Activated CD4-positive, alpha-beta memory T cell treated with anti-CD3 and anti-CD28 coated beads for 36 hours (primary cell): ENCODE measurements around the gene KLRC3. TPM values are rescaled to one million over a fixed set of nuclear protein-coding genes. Genes with fewer than 3 reads are reported as not detected.
"Not testable (repeated sequence)": the region's sequence is repeated elsewhere in the genome, so short reads cannot be mapped to it uniquely, and the experiment has no call there.

Source experiments
- CTCF ChIA-PET: fragments of 350-600 bp; sonication (Branson Sonifier 250); formaldehyde crosslinking; loops from one replicate; lab custom pipeline; 2021; ENCODE audit warnings: antibody characterized with exemption, inconsistent platforms; lab: Charles Lee
- POLR2A ChIA-PET: fragments of 350-600 bp; sonication (Branson Sonifier 250); formaldehyde crosslinking; loops from one replicate; lab custom pipeline; 2021; ENCODE audit warnings: antibody characterized with exemption; lab: Charles Lee
- DNase-seq: peaks from one replicate; pipeline ENCODE4 v3.0.0-alpha.2; 2020
- H3K27ac Mint-ChIP-seq: one replicate; pipeline ENCODE4 v1.8.0; 2021; ENCODE audit warnings: mixed read lengths
- H3K27me3 Mint-ChIP-seq: one replicate; pipeline ENCODE4 v1.8.0; 2021; ENCODE audit warnings: mixed read lengths
- H3K36me3 Mint-ChIP-seq: one replicate; pipeline ENCODE4 v1.8.0; 2021; ENCODE audit warnings: mixed read lengths
- H3K4me1 Mint-ChIP-seq: one replicate; pipeline ENCODE4 v1.8.0; 2021; ENCODE audit warnings: low read depth, mixed read lengths
- H3K4me3 Mint-ChIP-seq: one replicate; pipeline ENCODE4 v1.8.0; 2021; ENCODE audit warnings: mild to moderate bottlenecking, mixed read lengths
- H3K9me3 Mint-ChIP-seq: one replicate; pipeline ENCODE4 v1.8.0; 2021; ENCODE audit warnings: mixed read lengths
- intact Hi-C: fragments of 100-400 bp; cut with micrococcal nuclease; formaldehyde crosslinking; loops from one replicate; pipeline ENCODE4 v1.15.1; 2023
- total RNA-seq, 2 experiments: library from RNA; stranded (reverse); gene quantifications; one replicate each; pipeline ENCODE4 v1.2.3, GENCODE V29; 2021

Gene KLRC3
- total RNA-seq, 2 experiments from 2014 or later: not detected

DNA sequence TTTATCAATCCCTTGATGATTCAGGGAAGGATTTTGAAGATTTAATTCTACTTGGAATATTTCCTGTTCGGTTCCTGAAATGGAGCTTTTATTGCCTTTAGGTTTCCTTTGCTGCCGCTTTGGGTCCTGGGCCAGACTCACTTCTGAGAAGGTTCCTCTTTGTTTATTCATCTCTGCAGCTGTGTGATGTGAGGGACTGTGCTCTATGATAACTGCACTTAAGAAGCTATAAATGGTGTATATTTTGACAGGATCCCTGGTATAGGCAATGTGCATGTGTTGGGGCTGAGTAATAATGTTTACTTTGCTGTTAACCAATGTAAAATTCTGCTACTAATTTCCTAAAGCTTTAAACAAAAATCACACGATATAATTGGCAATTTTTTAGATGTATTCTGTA lies 15.4 kb upstream of the KLRC3 start, which contains the start of gene KLRC2:
KLRC2 (minus strand) TSS at position 195 of the 400 bp plus-strand sequence; CDS start at position 171, 24 bp downstream.
- not testable (repeated sequence) for DNase-seq, H3K4me3 Mint-ChIP-seq

DNA sequence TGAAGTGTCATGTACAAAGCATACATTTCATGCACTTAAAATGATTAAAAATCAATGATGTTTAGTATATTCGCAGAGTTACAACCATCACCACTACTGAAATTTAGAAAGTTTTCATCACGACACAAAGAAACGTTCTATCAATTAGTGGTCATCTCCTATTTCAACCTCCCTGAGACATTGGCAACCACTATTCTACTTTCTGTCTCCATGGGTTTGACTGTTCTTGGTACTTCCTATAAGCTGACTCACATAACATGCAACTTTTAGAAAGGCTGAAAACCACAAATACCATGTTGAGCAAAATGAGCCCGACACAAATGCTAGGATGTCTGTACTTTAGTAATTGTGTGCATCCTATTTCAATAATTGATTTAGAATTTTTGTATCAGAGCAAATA lies 10.2 kb upstream of the KLRC3 start:
- H3K9me3 Mint-ChIP-seq, DNase-seq, H3K36me3 Mint-ChIP-seq, H3K27me3 Mint-ChIP-seq, H3K27ac Mint-ChIP-seq, intact Hi-C loops, POLR2A ChIA-PET, CTCF ChIA-PET, H3K4me3 Mint-ChIP-seq, H3K4me1 Mint-ChIP-seq: not testable (repeated sequence)

More for the DNA sequence above, 15.4 kb upstream of the KLRC3 start, which contains the start of gene KLRC2:
- intact Hi-C loops, CTCF ChIA-PET, H3K9me3 Mint-ChIP-seq, H3K36me3 Mint-ChIP-seq, POLR2A ChIA-PET, H3K27ac Mint-ChIP-seq, H3K27me3 Mint-ChIP-seq, H3K4me1 Mint-ChIP-seq: not testable (repeated sequence)

DNA sequence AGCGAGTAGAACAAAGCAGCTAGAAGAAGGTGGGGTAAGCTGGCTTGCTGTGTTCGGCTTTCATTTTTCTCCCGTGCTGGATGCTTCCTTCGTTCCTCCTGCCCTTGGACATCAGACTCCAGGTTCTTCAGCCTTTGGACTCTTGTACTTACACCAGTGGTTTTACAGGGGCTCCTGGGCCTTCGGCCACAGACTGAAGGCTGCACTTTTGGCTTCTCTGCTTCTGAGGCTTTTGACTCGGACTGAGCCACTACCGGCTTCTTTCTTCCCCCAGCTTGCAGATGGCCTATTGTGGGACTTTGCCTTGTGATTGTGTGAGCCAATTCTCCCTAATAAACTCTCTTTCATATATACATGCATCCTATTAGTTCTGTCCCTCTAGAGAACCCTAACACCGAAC lies 5.5 kb upstream of the KLRC3 start:
- H3K4me3 Mint-ChIP-seq, H3K27ac Mint-ChIP-seq, intact Hi-C loops, H3K36me3 Mint-ChIP-seq, H3K27me3 Mint-ChIP-seq, CTCF ChIA-PET, H3K4me1 Mint-ChIP-seq, POLR2A ChIA-PET, H3K9me3 Mint-ChIP-seq, DNase-seq: not testable (repeated sequence)

DNA sequence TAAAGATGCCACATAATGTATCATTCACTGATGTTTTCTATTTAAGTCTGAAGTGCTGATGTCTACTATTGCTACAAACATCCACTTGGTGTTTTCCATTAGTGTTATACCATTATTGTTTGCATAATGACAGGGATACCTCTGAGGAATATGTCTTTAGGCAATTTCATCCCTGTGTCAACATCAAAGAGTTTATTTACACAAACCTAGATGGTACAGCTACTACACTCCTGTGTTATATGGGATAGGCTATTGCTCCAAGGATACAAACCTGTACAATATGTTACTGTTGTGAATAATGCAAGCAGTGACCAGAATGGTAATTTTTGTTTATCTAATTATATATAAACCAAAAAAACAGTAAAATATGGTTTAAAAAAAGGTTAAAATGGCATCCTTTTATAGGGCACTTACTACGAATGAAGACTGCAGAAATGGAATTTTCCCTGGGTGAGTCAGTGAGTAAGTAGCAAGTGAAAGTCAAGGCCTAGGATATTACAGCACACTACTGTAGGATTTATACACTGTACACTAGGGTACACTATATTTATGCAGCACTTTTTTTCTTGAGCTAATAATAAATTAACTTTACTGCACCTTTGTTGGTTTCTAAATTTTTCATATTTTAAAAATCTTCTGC lies 4.0 kb upstream of the KLRC3 start:
- H3K9me3 Mint-ChIP-seq, H3K4me1 Mint-ChIP-seq, CTCF ChIA-PET, POLR2A ChIA-PET, H3K4me3 Mint-ChIP-seq, DNase-seq, H3K36me3 Mint-ChIP-seq, H3K27me3 Mint-ChIP-seq, intact Hi-C loops, H3K27ac Mint-ChIP-seq: not testable (repeated sequence)

DNA sequence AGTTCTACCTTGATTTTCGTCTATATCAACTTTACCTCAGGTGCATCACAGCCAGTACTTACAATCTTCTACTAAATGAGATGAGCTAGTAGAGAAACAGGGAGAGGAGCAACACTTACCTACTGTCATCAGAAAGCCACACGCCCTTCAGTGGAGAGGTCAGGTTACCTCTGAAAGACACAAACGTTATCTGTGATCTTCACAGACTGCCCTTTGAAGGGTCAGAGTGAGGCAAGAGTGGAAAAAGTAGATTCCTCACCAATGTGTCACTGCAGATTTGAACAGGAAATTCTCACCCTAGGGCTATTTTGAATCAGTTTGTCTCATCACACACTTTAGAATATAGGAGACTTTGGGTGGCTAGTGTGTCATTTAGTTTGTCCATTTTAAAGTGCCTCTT lies 1.8 kb upstream of the KLRC3 start:
- CTCF ChIA-PET, H3K4me3 Mint-ChIP-seq, H3K27me3 Mint-ChIP-seq, H3K27ac Mint-ChIP-seq, DNase-seq, POLR2A ChIA-PET, intact Hi-C loops, H3K9me3 Mint-ChIP-seq, H3K36me3 Mint-ChIP-seq, H3K4me1 Mint-ChIP-seq: not testable (repeated sequence)

DNA sequence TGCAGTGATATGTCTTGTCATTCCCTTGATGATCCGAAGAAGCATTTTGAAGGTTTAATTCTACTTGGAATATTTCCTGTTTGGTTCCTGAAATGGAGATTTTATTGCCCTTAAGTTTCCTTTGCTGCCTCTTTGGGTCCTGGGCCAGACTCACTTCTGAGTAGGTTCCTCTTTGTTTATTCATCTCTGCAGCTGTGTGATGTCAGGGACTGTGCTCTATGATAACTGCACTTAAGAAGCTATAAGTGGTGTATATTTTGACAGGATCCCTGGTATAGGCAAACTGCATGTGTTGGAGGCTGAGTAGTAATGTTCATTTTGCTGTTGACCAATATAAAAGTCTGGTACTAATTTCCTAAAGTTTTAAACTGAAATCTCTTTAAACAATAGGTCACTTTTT lies 11.0 kb downstream of the KLRC3 start, which contains the start of gene KLRC4:
KLRC4 (minus strand) TSS at position 366 of the 400 bp plus-strand sequence; CDS start at position 184, 182 bp downstream.
- CTCF ChIA-PET: no interaction called here
- H3K9me3 Mint-ChIP-seq: no peaks in the 10 kb centered on the region
- no peaks in the 10 kb centered on the region for H3K36me3 Mint-ChIP-seq
- no peak for DNase-seq
- intact Hi-C loops: no loop called here
- H3K27me3 Mint-ChIP-seq: peaks cover 3% of the 10 kb centered on the region
- no peaks in the 10 kb centered on the region for H3K4me1 Mint-ChIP-seq
- H3K27ac Mint-ChIP-seq: no peak within 1 kb of the TSS
- POLR2A ChIA-PET: no interaction called here
- no peak within 1 kb of the TSS for H3K4me3 Mint-ChIP-seq

DNA sequence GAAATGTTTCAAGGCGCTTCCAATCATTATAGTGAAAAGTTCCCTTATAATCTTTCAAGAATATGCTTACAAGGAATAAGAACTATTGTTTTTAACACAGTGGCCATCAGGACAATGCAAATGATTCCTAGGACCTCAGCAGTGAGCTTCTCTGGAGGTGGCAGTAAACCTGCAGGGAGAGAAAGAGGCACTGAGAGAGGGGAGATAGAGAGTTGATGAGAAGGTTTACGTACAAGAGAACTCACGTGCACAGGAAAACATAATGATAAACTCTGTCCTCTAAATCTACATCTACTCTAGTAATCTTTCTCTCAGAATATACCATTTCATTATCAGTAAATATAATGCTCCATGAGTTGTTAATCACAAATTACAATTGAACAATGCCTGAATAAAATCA lies 11.6 kb downstream of the KLRC3 start:
- DNase-seq: no peak
- peaks cover 3% of the 10 kb centered on the region for H3K27me3 Mint-ChIP-seq
- POLR2A ChIA-PET: no interaction called here
- H3K9me3 Mint-ChIP-seq: no peaks in the 10 kb centered on the region
- no peaks in the 10 kb centered on the region for H3K4me1 Mint-ChIP-seq
- intact Hi-C loops: no loop called here
- CTCF ChIA-PET: no interaction called here
- H3K4me3 Mint-ChIP-seq: no peak overlapping the region
- H3K36me3 Mint-ChIP-seq: no peaks in the 10 kb centered on the region
- no peak overlapping the region for H3K27ac Mint-ChIP-seq

DNA sequence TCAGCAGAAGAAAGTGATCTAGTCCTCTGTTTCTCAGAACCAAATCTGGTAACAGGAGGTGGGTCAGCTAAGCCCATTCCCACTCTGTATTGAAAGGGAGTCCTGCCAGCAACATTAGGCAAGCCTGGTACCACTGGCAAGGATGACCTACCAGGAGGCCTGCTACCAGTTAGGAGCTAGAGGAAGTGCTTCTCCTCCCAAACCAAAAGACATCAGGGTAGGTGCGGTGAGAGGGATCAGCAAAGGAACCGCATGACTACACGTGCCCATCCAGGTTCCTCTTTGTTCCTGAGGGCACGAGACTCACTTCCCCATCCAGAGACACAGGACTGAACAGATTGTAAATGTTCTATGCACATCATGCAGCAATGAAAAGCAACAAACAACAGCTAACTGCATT lies 13.7 kb downstream of the KLRC3 start:
- CTCF ChIA-PET: interaction anchor here (0.5 kb wide), 1 partner anchor 1325 kb away, joined by 3 read pairs; no protein-coding TSS in a partner anchor
- Mint-ChIP-seq H3K27me3 (peaks cover 11% of the 10 kb centered on the region), H3K36me3 (no peaks in the 10 kb centered on the region), H3K27ac (no peak overlapping the region), H3K4me1 (no peaks in the 10 kb centered on the region), H3K9me3 (no peaks in the 10 kb centered on the region), H3K4me3 (no peak overlapping the region)
- intact Hi-C loops: no loop called here
- POLR2A ChIA-PET: interaction anchor here (0.6 kb wide), 1 partner anchor 237 kb away, joined by 3 read pairs; no protein-coding TSS in a partner anchor
- DNase-seq: no peak

DNA sequence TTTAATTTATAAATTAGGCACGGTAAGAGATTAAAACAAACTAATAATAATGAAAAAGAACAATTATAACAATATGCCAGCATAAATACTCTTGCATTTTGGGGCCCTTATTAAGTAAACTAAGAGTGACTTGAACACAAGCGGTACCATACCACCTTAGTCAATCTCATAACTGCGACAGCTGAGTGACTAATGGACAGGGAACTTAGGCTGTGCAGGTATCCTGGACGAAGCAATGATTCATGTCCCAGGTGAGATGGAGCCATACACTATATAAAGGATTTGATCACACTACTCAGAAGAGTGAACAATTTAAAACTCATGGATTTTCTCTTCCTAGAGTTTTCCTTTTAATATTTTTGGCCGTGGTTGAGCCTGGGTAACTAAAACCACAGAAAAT lies 15.1 kb downstream of the KLRC3 start:
- POLR2A ChIA-PET: no interaction called here
- CTCF ChIA-PET: no interaction called here
- H3K4me3 Mint-ChIP-seq: no peak overlapping the region

DNA sequence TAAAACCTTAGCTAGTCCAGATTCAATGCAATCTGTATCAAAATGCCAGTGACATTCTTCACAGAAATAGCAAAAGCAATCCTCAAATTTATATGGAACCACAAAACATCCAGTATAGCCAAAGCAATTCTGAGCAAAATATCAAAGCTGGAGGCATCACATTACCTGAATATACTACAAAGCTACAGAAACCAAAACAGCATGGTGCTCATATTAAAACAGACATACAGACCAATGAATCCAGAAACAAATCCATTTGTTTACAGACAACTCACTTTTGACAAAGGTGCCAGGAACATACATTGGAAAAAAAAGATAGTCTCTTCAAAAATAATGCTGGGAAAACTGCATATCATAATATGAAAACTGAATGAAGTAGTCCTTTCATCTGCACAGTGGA lies 15.6 kb downstream of the KLRC3 start:
- intact Hi-C loops: no loop called here
- H3K27ac Mint-ChIP-seq: no peak overlapping the region
- no peaks in the 10 kb centered on the region for H3K4me1 Mint-ChIP-seq
- H3K9me3 Mint-ChIP-seq: no peaks in the 10 kb centered on the region
- no peak for DNase-seq
- no peak overlapping the region for H3K4me3 Mint-ChIP-seq
- H3K36me3 Mint-ChIP-seq: no peaks in the 10 kb centered on the region
- H3K27me3 Mint-ChIP-seq: peaks cover 12% of the 10 kb centered on the region
- ChIA-PET POLR2A (no interaction called here), CTCF (no interaction called here)

More for the DNA sequence above, 15.1 kb downstream of the KLRC3 start:
- Mint-ChIP-seq H3K36me3 (no peaks in the 10 kb centered on the region), H3K4me1 (no peaks in the 10 kb centered on the region), H3K9me3 (no peaks in the 10 kb centered on the region), H3K27ac (no peak overlapping the region), H3K27me3 (peaks cover 12% of the 10 kb centered on the region)
- intact Hi-C loops: no loop called here
- DNase-seq: no peak

DNA sequence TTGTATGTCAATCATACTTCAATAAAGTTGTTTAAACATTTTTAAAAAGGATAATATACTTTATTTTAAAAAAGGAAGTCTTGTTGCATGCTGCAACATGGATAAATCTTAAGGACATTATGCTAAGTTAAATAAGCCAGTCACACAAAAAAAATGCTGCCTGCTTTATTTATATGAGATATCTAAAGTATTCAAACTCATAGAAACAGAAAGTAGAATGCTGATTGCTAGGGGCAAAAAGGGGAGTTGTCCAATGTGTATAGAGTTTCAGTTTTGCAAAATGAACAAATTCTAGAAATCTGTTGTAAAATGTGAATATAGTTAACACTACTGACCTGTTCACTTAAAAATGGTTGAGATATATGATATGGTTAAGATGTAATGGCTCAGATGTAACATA lies 19.6 kb downstream of the KLRC3 start:
- H3K27me3 Mint-ChIP-seq: peaks cover 19% of the 10 kb centered on the region
- H3K27ac Mint-ChIP-seq: no peak overlapping the region
- intact Hi-C loops: no loop called here
- CTCF ChIA-PET: no interaction called here
- POLR2A ChIA-PET: no interaction called here
- no peaks in the 10 kb centered on the region for H3K4me1 Mint-ChIP-seq
- no peaks in the 10 kb centered on the region for H3K36me3 Mint-ChIP-seq
- no peak overlapping the region for H3K4me3 Mint-ChIP-seq
- no peak for DNase-seq
- H3K9me3 Mint-ChIP-seq: no peaks in the 10 kb centered on the region

DNA sequence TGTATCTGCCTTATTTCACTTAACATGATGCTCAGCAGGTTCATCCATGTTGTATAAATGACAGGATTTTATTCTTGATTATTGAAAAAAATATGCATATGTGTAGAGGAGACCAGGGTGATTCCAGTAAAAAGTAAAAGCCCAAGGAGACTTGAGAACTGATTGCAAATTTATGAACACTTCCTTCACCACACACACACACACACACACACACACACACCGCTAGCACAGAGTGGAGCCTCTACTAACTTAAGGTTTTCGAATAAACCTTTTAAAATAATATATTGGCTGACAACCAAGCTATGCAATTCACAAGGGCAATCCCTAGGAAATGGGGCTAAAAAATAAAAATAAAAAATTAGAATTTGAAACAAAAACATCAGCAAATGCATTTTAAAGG lies 22.2 kb downstream of the KLRC3 start:
- Mint-ChIP-seq H3K9me3 (no peaks in the 10 kb centered on the region), H3K27me3 (peaks cover 23% of the 10 kb centered on the region), H3K27ac (no peak overlapping the region), H3K4me3 (no peak overlapping the region), H3K36me3 (no peaks in the 10 kb centered on the region), H3K4me1 (no peaks in the 10 kb centered on the region)
- intact Hi-C loops: no loop called here
- no peak for DNase-seq
- ChIA-PET CTCF (no interaction called here), POLR2A (no interaction called here)

DNA sequence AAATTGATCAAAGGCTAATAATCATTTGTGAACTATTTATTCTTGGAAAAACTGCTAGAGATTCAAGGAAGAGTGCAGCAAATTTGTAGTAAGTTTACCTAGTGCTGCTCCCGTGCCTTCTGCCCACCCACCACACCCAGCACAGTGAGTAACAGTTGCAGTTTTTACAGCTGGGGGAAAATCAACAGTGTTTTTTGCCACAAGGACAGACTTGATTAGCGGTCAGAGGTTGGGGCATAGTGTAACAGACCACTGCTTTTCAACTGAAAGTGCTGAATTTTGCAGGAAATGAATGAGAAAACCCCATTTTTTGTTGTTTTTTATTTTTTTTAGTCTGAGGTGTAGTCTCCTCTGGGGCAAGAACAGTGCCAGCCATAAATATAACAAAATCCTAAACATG lies 23.1 kb downstream of the KLRC3 start:
- ChIA-PET CTCF (no interaction called here), POLR2A (no interaction called here)
- DNase-seq: no peak
- peaks cover 22% of the 10 kb centered on the region for H3K27me3 Mint-ChIP-seq
- intact Hi-C loops: no loop called here
- H3K4me1 Mint-ChIP-seq: no peaks in the 10 kb centered on the region
- H3K4me3 Mint-ChIP-seq: no peak overlapping the region
- no peak overlapping the region for H3K27ac Mint-ChIP-seq
- no peaks in the 10 kb centered on the region for H3K36me3 Mint-ChIP-seq
- no peaks in the 10 kb centered on the region for H3K9me3 Mint-ChIP-seq
